Vagina (tissue), 2 donors: ENCODE measurements around the gene CNST. TPM values are rescaled to one million over a fixed set of nuclear protein-coding genes. Genes with fewer than 3 reads are reported as not detected.
"Not testable (repeated sequence)": the region's sequence is repeated elsewhere in the genome, so short reads cannot be mapped to it uniquely, and the experiment has no call there.

Experiments
- DNase-seq, 2 donors: peaks; one replicate each; pipeline ENCODE4 v3.0.0-alpha.2; 2017; ENCODE audit errors: extremely low spot score in 2 of 2
- H3K27ac ChIP-seq: fragments of 200-600 bp; sonication (generic); one replicate; pipeline ENCODE4 v1.5.1; 2019
- H3K27me3 ChIP-seq: fragments of 200-600 bp; sonication (generic); one replicate; pipeline ENCODE4 v1.5.1; 2019
- H3K36me3 ChIP-seq, 2 donors: fragments of 200-600 bp; sonication (generic); one replicate each; pipeline ENCODE4 v1.5.1; 2017 to 2019
- H3K4me1 ChIP-seq: fragments of 200-600 bp; sonication (generic); one replicate; pipeline ENCODE4 v1.5.1; 2019
- H3K4me3 ChIP-seq, 2 donors: fragments of 200-600 bp; sonication (generic); 1 replicate in 1 of 2; 2 replicates in 1 of 2; pipeline ENCODE4 v1.5.1; 2016 to 2019
- H3K9me3 ChIP-seq: fragments of 200-600 bp; sonication (generic); one replicate; pipeline ENCODE4 v1.5.1; 2019
- CTCF ChIP-seq, 3 experiments: fragments of 450-650 bp in 2 of 3; fragments of 200-600 bp in 1 of 3; sonication (generic) in 1 of 3; IDR thresholded peaks; one replicate each; pipeline ENCODE4 v1.5.1; 2017 to 2019; ENCODE audit warnings: antibody characterized with exemption in 3 of 3, mild to moderate bottlenecking in 2 of 3, moderate library complexity in 2 of 3
- POLR2A ChIP-seq, 2 donors: fragments of 450-650 bp; IDR thresholded peaks; one replicate each; pipeline ENCODE4 v1.6.1; 2017; ENCODE audit warnings: antibody characterized with exemption in 2 of 2, mild to moderate bottlenecking in 2 of 2, moderate library complexity in 2 of 2
- POLR2AphosphoS5 ChIP-seq, 2 donors: sonication (generic); formaldehyde crosslinking; IDR thresholded peaks; one replicate each; pipeline ENCODE4 v1.9.0; 2017; ENCODE audit warnings: antibody characterized with exemption in 2 of 2, mild to moderate bottlenecking in 2 of 2, low read depth in 1 of 2; ENCODE audit not compliant: insufficient read depth in 1 of 2
- intact Hi-C: fragments of 100-400 bp; cut with DNase I; formaldehyde crosslinking; loops from one replicate; pipeline ENCODE4 v1.15.1; 2023
- total RNA-seq: library from RNA; depleted of rRNA; stranded (reverse); fragments of >200 nt; gene quantifications from one replicate; pipeline ENCODE4 v1.2.3, GENCODE V29; 2016

CNST gene
- total RNA-seq, 1 donor from 2014 or later: 20.6 TPM

- intact Hi-C loops: no loop called here
- DNase-seq: no peak
Observed at GRCh38 chr1:246597340-246597739, 31.1 kb downstream of the CNST start.

GRCh38 chr1:246597971-246598370 is 31.7 kb downstream of the CNST start:
- no peak overlapping the region for H3K4me3 ChIP-seq
- H3K4me1 ChIP-seq: peaks cover 42% of the 10 kb centered on the region
- no peak for DNase-seq
- no peaks in the 10 kb centered on the region for H3K27me3 ChIP-seq
- H3K27ac ChIP-seq: no peak overlapping the region
- H3K36me3 ChIP-seq: no peaks in the 10 kb centered on the region
- TF ChIP-seq CTCF (IDR thresholded peaks at IDR 0.05): no peak
- no peak for TF ChIP-seq POLR2AphosphoS5 (IDR thresholded peaks at IDR 0.05; ENCODE audit: insufficient read depth in 1 of 2, low read depth in 1 of 2)
- no peak for TF ChIP-seq POLR2A (IDR thresholded peaks at IDR 0.05)
- intact Hi-C loops: no loop called here
- no peaks in the 10 kb centered on the region for H3K9me3 ChIP-seq

More at GRCh38 chr1:246597340-246597739, 31.1 kb downstream of the CNST start:
- TF ChIP-seq CTCF (IDR thresholded peaks at IDR 0.05) (no peak), POLR2AphosphoS5 (IDR thresholded peaks at IDR 0.05; ENCODE audit: insufficient read depth in 1 of 2, low read depth in 1 of 2) (peak in 1 of 2 donors; percentile 42), POLR2A (IDR thresholded peaks at IDR 0.05) (no peak)
- peaks cover 0 to 3% of the 10 kb centered on the region in 2 donors for H3K36me3 ChIP-seq
- H3K4me3 ChIP-seq: no peak overlapping the region
- H3K9me3 ChIP-seq: no peaks in the 10 kb centered on the region
- peaks cover 48% of the 10 kb centered on the region for H3K4me1 ChIP-seq
- H3K27ac ChIP-seq: no peak overlapping the region
- H3K27me3 ChIP-seq: no peaks in the 10 kb centered on the region

GRCh38 chr1:246599315-246599714 is 33.1 kb downstream of the CNST start:
- no peak for DNase-seq
- H3K27ac ChIP-seq: no peak overlapping the region
- no peak for TF ChIP-seq POLR2A (IDR thresholded peaks at IDR 0.05)
- TF ChIP-seq CTCF (IDR thresholded peaks at IDR 0.05): no peak
- TF ChIP-seq POLR2AphosphoS5 (IDR thresholded peaks at IDR 0.05; ENCODE audit: insufficient read depth in 1 of 2, low read depth in 1 of 2): no peak
- no peaks in the 10 kb centered on the region for H3K27me3 ChIP-seq
- intact Hi-C loops: no loop called here
- no peaks in the 10 kb centered on the region for H3K9me3 ChIP-seq
- no peaks in the 10 kb centered on the region for H3K36me3 ChIP-seq
- peaks cover 30% of the 10 kb centered on the region for H3K4me1 ChIP-seq
- H3K4me3 ChIP-seq: no peak overlapping the region

GRCh38 chr1:246600579-246600978 is 34.3 kb downstream of the CNST start:
- Histone ChIP-seq H3K4me3 (no peak overlapping the region), H3K27me3 (no peaks in the 10 kb centered on the region), H3K27ac (no peak overlapping the region), H3K4me1 (peaks cover 24% of the 10 kb centered on the region), H3K9me3 (no peaks in the 10 kb centered on the region), H3K36me3 (no peaks in the 10 kb centered on the region)
- no peak for DNase-seq
- intact Hi-C loops: no loop called here
- TF ChIP-seq POLR2A (IDR thresholded peaks at IDR 0.05) (no peak), POLR2AphosphoS5 (IDR thresholded peaks at IDR 0.05; ENCODE audit: insufficient read depth in 1 of 2, low read depth in 1 of 2) (no peak), CTCF (IDR thresholded peaks at IDR 0.05) (no peak)

DNA sequence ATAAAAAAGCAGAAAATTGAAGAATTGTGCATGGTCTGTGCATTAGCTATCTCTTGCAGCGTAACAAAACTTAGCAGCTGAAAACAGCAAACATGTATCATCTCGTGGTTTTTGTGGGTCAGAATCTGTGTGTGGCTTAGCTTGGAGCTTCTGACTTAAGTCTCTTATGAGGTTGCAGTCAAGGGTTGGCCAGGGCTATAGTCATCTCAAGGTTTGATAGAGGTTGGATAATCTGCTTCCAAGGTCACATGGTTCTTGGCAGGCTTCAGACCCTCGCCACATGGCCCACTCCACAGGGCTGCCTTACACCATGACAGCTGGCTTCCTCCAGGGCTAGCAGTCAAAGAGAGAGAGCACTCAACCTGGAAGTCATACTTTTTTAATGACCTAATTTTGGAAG is 35.9 kb downstream of the CNST start:
- no peak for DNase-seq
- Histone ChIP-seq H3K9me3 (no peaks in the 10 kb centered on the region), H3K27ac (no peak overlapping the region), H3K27me3 (no peaks in the 10 kb centered on the region), H3K4me1 (peaks cover 12% of the 10 kb centered on the region), H3K4me3 (no peak overlapping the region), H3K36me3 (no peaks in the 10 kb centered on the region)
- intact Hi-C loops: no loop called here
- TF ChIP-seq POLR2AphosphoS5 (IDR thresholded peaks at IDR 0.05; ENCODE audit: insufficient read depth in 1 of 2, low read depth in 1 of 2) (no peak), POLR2A (IDR thresholded peaks at IDR 0.05) (no peak), CTCF (IDR thresholded peaks at IDR 0.05) (no peak)

DNA sequence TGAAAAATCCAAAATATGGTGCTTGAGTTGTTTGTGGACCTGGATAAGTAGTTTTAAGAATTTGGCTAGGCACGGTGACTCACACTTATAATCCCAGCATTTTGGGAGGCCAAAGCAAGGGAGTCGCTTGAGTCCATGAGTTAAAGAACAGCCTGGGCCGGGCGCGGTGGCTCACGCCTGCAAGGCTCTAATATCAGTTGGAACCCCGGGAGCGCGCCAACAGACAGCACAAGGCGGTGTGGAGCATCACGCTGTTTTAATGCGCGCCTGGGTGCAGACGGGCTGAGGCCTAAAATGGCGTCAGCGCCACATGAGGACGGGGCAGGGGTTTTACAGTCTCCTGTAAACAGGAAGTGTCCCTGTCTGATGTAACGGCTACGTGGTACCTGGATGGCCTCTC is 39.0 kb downstream of the CNST start:
- H3K4me3 ChIP-seq, H3K27ac ChIP-seq, H3K36me3 ChIP-seq, H3K27me3 ChIP-seq, DNase-seq, intact Hi-C loops, H3K9me3 ChIP-seq: not testable (repeated sequence)
- H3K4me1 ChIP-seq: peaks cover 28% of the 10 kb centered on the region
